Cerebellar cortex (tissue), 1 donor: ENCODE results near the gene TLR5.

ENCODE experiments used
- DNase-seq: peaks from one replicate; pipeline ENCODE4 v3.0.0-alpha.2; 2015; ENCODE audit warnings: low spot score

The TLR5 gene

DNA sequence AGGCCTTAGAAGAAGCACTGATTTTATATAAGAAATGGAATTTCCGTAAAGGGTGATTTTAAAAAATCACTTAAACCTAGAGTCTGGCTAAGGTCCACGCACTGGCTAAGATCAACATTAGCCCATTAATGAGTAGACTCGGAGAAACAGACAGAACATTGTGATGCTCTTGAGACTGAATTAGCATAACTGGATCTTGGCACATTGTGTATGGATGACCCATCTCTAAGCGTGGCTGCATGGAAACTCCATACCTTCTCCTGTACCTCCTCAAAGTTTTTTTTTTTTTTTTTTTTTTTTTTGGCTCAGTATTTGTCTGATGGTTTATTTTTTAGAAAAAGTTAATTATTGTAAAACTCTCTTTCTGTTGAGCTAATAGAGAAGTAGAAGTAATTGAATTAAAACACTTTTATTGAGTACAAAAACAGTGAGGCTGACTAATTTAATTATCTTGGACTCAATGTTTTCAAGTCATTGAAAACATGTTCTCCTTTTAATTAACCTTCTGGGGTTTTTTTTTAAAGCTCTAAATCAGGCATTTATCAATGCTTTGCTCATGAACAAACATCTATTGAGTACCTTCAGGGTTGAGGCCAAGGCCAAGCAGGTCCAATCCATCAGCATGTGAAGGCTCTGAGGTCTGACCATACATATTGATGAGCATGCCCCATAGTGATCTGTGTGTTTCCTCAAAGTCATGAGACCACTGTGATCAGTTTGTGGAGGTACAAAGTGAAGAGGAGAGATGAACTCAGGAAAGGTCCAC is 74.0 kb downstream of the TLR5 start:
- no peak for DNase-seq

- DNase-seq: no peak
These were observed 75.1 kb downstream of the TLR5 start for GRCh38 chr1:223067914-223068313.

GRCh38 chr1:223066415-223066814 is 76.6 kb downstream of the TLR5 start:
- no peak for DNase-seq

GRCh38 chr1:223062177-223062576 is 80.9 kb downstream of the TLR5 start:
- DNase-seq: no peak

GRCh38 chr1:223059526-223059925 is 83.5 kb downstream of the TLR5 start:
- no peak for DNase-seq
